GM10266 (cell line): ENCODE data around the gene ACD.

Source experiments
- DNase-seq: peaks from one replicate; pipeline ENCODE4 v3.0.0; 2012; ENCODE audit errors: extremely low spot score
- TF ChIP-seq, protein P1 (sequence below): IDR thresholded peaks from 2 replicates; pipeline ENCODE4 v1.5.1; 2012; ENCODE audit warnings: mild to moderate bottlenecking, low read depth; ENCODE audit not compliant: control insufficient read depth, insufficient read depth; ENCODE audit errors: missing control alignments

ACD gene

GRCh38 chr16:67628216-67628615, 31.8 kb downstream of the ACD start:
- TF ChIP-seq, protein P1, sequence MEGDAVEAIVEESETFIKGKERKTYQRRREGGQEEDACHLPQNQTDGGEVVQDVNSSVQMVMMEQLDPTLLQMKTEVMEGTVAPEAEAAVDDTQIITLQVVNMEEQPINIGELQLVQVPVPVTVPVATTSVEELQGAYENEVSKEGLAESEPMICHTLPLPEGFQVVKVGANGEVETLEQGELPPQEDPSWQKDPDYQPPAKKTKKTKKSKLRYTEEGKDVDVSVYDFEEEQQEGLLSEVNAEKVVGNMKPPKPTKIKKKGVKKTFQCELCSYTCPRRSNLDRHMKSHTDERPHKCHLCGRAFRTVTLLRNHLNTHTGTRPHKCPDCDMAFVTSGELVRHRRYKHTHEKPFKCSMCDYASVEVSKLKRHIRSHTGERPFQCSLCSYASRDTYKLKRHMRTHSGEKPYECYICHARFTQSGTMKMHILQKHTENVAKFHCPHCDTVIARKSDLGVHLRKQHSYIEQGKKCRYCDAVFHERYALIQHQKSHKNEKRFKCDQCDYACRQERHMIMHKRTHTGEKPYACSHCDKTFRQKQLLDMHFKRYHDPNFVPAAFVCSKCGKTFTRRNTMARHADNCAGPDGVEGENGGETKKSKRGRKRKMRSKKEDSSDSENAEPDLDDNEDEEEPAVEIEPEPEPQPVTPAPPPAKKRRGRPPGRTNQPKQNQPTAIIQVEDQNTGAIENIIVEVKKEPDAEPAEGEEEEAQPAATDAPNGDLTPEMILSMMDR, result no peak
- no peak for DNase-seq

- DNase-seq, result no peak
Measured at GRCh38 chr16:67613808-67614207, 46.3 kb downstream of the ACD start.

DNA sequence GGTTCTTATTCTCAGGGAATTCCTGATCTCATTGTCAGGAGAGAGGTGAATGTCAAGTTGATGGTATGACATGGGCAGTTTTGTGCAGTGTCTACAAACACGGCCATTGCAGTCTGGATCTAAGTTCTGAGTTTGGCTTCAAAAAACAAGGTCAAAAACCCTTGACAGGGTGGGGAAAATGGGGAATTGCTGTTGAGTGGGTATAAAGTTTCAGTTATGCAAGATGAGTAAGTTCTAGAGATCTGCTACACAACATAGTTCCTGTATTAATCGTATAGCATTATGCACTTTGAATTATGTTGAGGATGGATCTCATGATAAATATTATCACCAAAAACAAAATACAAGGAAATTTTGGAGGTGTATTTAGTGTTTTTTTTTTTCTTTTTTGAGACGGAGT, 51.7 kb downstream of the ACD start:
- DNase-seq, result no peak
- TF ChIP-seq, protein P1, result no peak

More at GRCh38 chr16:67613808-67614207, 46.3 kb downstream of the ACD start:
- TF ChIP-seq, protein P1, result peak; percentile 18
